GM04504 (cell line): Measurements from ENCODE around the gene LEF1.

ENCODE experiments used
- DNase-seq: peaks from one replicate; pipeline ENCODE4 v3.0.0-alpha.2; 2012; ENCODE audit warnings: low read depth

LEF1 gene

GRCh38 chr4:108146819-108147218, 21.9 kb downstream of the LEF1 start:
- no peak for DNase-seq

DNA sequence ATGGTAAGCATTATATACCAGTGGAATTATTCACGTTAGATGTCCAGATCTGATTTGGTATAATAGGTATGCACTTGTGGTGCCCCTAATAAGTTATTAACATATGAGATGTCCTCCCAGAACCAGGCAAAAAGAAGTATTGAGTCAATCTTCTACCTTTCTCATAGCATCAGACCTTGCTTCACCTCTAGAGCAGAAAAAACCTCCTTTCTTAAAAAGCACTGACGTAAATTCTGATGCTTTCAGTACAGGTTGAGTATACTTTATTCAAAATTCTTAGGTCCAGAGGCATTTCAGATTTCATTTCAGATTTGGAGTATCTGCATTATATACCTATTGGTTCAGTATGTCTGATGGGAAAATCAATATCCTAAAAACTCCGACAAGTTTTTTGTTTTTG, 22.4 kb downstream of the LEF1 start:
- no peak for DNase-seq

DNA sequence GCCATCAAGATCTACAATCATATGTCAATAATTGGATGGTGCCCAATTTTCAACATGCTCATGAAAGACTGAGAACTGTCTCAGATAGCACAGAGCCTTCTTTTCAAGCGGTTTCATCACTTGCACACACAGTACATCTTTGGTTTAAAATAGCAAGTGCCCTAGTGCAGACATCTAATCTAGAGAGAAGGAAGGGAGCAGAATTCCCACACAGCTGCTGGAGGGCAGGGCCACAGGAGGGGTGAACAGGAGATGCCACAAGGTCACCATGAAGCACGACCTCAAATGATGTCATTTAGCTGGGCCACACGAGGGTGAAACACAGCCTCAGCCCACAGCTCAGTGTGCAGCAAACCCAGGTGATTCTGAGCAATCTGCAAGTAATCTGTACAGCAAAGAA, 24.3 kb downstream of the LEF1 start:
- DNase-seq = no peak

DNA sequence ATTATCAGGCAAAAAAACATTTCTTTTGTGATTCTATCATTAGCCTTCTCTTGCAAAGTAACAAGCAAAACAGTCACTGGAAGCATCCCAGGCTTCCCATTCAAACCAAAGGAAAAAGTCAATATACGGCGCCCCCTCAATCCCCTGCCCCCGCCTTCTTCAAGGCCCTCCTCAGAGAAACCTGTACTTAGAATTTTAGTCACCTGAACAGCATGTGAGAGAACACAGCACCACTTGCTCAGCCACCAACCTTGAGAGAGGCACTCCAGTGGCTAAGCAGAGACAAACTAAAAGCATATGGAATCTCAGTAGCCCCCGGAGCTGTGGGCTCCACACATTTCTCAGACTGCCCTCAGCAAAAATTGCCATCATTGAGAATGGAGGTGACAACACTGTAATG, 25.2 kb downstream of the LEF1 start:
- no peak for DNase-seq

GRCh38 chr4:108142870-108143269, 25.9 kb downstream of the LEF1 start:
- DNase-seq = no peak

- DNase-seq = no peak
Measured at GRCh38 chr4:108141213-108141950, 27.4 kb downstream of the LEF1 start.

GRCh38 chr4:108140328-108140727, 28.4 kb downstream of the LEF1 start:
- no peak for DNase-seq

DNA sequence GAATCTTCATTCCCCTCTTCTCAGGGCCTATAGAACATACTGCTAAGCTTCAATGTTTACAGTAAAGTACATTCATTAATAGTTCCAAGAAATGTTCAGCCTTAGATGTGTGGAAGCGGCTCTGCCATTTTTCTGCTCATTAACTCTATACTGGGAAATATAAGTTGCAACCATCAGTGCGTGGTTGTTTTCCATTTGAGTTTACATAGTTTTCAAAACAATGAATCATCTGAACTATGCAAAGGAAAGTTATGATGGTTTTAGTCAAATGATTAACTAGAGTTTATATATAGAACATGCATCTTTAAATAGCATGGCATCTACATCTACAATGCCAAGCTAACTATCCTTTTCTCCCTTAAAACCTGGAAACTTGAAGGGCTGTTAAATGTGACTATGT, 29.6 kb downstream of the LEF1 start:
- no peak for DNase-seq

- DNase-seq = no peak
Measured at GRCh38 chr4:108135549-108136209, 33.1 kb downstream of the LEF1 start.

GRCh38 chr4:108130955-108131354, 37.8 kb downstream of the LEF1 start:
- no peak for DNase-seq

- no peak for DNase-seq
Measured at GRCh38 chr4:108129196-108129595, 39.5 kb downstream of the LEF1 start.

DNA sequence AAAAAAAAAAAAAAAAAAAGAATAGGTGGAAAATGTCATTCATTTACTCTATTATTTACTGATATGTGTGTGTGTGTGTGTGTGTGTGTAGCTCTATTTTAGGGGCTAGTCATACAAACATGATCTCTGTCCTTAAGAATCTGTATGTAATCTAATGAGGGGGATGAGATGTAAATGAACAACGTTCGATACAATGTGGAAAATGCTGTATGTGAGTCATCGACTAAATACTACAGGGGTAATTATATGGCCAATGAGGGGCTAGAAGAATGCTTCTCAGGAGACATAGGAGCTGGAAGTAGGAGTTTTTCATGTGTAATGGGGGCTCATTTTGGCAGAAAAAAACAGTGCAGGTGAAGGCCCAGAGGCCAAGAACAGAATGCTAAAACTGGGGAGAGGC, 41.9 kb downstream of the LEF1 start:
- DNase-seq = no peak

DNA sequence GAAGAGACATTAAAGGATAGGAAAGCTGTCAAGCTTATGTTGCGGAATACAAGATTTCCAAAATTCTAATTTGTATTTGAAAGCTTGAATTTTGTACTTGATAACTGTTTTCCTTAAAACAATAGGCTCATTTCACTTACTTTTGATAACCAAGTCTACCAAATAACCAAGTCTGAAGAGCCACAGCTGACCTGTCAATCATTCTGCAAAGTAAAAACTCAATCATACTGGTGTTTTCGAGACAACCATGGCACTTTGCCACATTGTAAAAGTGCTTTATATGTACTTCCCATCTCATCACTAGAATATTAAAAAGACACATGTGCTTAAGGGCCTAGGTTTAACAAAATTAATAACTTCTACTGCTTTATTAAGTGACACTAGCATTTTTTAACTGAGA, 47.9 kb downstream of the LEF1 start:
- no peak for DNase-seq

- no peak for DNase-seq
Measured at GRCh38 chr4:108119199-108119800, 49.4 kb downstream of the LEF1 start.

GRCh38 chr4:108118505-108118904, 50.2 kb downstream of the LEF1 start:
- no peak for DNase-seq

DNA sequence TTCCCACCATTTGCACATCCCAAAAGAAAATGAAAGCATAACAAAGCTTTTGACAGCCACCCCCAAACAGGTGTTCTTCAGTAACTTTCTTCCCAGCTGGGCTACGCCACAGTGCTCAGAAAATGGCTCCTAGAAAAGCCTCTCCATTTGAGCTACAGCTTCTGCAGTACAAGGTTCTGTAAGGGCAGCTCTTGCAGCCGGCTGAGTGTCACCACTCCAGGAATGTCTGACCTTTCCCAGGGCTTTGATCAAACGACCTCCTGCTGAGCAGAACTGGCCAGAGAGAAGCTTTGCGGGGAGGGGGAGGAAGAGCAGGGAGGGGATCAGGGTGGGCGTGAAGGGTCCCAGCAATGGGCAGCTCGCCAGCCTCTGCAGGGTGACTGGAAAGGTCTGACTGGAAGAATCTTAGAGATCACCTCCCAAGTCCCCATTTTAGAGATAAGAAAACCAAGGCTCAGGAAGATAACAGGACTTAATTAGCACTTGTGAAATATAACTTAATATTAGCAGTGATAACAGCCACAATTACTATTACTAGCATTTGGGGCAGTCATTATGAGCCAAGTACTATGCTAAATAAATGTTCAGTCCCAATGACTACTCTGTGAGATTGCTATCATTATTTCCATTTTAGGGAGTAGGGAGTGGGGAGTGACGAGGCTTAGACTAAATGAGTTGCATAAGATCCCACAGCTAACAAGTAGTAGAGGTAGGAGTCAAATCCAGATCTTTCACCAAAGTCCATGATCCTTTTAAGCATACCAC, 51.1 kb downstream of the LEF1 start:
- DNase-seq = no peak

DNA sequence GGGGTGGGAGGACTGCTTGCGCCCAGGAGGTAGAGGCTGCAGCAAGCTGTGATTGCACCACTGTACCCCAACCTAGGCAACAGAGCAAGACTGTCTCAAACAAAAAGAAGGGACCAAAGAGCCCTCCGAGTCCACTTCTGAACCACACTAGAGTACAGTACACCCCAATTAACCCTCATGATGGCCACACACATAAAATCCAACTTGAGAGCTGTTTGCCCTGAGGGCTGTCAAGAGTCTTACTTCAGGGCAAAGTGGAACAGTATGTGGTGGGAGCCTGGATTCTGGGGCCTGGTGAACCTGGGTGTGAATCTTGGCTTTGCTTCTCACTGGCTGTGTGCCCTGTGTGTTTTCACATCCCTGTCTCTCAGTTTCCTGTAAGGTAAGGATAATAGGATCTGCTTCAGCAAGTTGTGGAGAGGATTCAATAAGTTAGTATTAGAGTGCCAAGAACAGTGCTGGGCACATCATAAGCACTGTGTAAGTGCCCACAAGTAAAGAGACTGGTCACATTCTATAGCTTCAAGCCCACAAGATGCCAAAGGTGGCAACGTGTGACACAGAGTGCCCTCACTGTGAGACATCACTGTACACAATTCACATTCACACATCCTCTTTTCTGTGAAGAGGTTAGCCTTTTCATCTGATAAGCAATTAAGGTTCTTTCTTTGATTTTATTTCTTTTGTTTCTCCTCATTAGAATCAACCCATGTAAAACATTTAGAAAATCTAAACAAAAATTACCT, 52.1 kb downstream of the LEF1 start:
- DNase-seq = no peak

GRCh38 chr4:108115168-108115526, 53.6 kb downstream of the LEF1 start:
- no peak for DNase-seq

DNA sequence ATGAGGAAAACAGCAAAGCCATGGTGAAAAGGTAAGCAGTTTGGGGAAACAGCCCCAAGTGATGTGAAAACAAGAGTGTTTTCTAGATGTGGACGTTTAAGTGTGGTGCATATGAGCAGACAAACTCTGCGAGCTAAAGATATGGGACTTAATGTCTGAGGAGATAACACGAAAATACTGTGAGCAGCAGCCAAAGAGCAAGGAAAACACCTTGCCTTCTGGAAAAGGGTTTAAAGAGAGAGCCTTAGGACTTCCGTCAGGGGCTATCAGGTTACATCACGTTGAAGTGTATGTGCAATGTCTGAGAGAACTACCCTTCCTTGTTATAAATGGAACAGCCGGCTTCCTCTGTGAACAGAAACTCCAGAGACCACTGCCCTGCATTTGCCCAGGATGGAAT, 54.2 kb downstream of the LEF1 start:
- DNase-seq = no peak

DNA sequence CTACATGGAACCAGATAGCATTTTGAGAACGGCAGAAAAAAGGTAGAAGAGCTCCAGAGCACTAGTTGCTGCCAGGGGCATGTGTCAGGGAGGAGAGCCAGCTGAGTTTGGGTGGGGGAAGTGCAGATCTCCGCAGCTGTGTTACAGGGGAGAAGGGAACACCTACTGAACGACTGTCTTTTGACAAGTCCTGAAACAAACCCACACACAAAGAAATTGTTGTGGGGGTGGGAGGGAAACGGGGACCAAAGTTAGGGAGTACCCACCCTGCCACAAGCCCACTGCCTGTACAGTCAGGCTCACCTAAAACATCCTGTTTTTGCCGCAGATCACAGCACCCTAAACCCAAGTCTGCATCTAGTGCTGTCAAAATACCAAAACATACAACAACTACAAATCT, 55.5 kb downstream of the LEF1 start:
- DNase-seq = no peak

GRCh38 chr4:108111781-108112180, 57.0 kb downstream of the LEF1 start:
- no peak for DNase-seq

- no peak for DNase-seq
Measured at GRCh38 chr4:108110450-108110849, 58.3 kb downstream of the LEF1 start.
